Memory B cell (primary cell): ENCODE results near the gene MAPK14.
A peak's percentile ranks its signal among the peaks of the same experiment; 100 is the strongest.

ENCODE experiments used
- ATAC-seq: fragments of 150-1000 bp; cut with Tn5 transposase; 2 replicates; pipeline ENCODE4 v1.10.0; 2021; ENCODE audit warnings: low read depth, mild to moderate bottlenecking, moderate library complexity
- DNase-seq, 2 donors: peaks; one replicate each; pipeline ENCODE4 v3.0.0; 2022; ENCODE audit warnings: low spot score in 2 of 2
- H3K27ac Mint-ChIP-seq: one replicate; pipeline ENCODE4 v1.8.0; 2022; ENCODE audit warnings: mild to moderate bottlenecking, moderate library complexity, mixed read lengths
- H3K27me3 Mint-ChIP-seq: one replicate; pipeline ENCODE4 v1.8.0; 2022; ENCODE audit warnings: mixed read lengths
- H3K36me3 Mint-ChIP-seq: one replicate; pipeline ENCODE4 v1.8.0; 2022; ENCODE audit warnings: mild to moderate bottlenecking, mixed read lengths
- H3K4me1 Mint-ChIP-seq: one replicate; pipeline ENCODE4 v1.8.0; 2022; ENCODE audit warnings: mixed read lengths
- H3K4me3 Mint-ChIP-seq: one replicate; pipeline ENCODE4 v1.8.0; 2022; ENCODE audit warnings: mild to moderate bottlenecking, moderate library complexity, mixed read lengths
- H3K9me3 Mint-ChIP-seq: one replicate; pipeline ENCODE4 v1.8.0; 2022; ENCODE audit warnings: mixed read lengths

Gene MAPK14

GRCh38 chr6:36129941-36130666 is 102.5 kb downstream of the MAPK14 start, which contains the start of gene MAPK13:
Gene MAPK13, plus strand, starts transcription at chr6:36130513. Its CDS starts 70 bp downstream, at chr6:36130583.
- Mint-ChIP-seq H3K9me3 (no peaks in the 10 kb centered on the region), H3K4me3 (peak within 1 kb of the TSS; percentile 87), H3K36me3 (peaks cover 14% of the 10 kb centered on the region), H3K27me3 (no peaks in the 10 kb centered on the region), H3K4me1 (peaks cover 37% of the 10 kb centered on the region), H3K27ac (peak within 1 kb of the TSS; percentile 78)
- ATAC-seq: peak; percentile 69
- DNase-seq: no peak

GRCh38 chr6:36130667-36131510 is 103.3 kb downstream of the MAPK14 start:
- peak; percentile 42 for ATAC-seq
- H3K4me1 Mint-ChIP-seq: peaks cover 43% of the 10 kb centered on the region
- DNase-seq: no peak
- H3K27ac Mint-ChIP-seq: peak overlapping the region; percentile 2
- H3K9me3 Mint-ChIP-seq: no peaks in the 10 kb centered on the region
- H3K27me3 Mint-ChIP-seq: no peaks in the 10 kb centered on the region
- peaks cover 18% of the 10 kb centered on the region for H3K36me3 Mint-ChIP-seq
- peak overlapping the region; percentile 87 for H3K4me3 Mint-ChIP-seq

- Mint-ChIP-seq H3K36me3 (peaks cover 20% of the 10 kb centered on the region), H3K4me1 (peaks cover 47% of the 10 kb centered on the region), H3K4me3 (peak overlapping the region; percentile 87), H3K27me3 (no peaks in the 10 kb centered on the region), H3K9me3 (no peaks in the 10 kb centered on the region), H3K27ac (peak overlapping the region; percentile 2)
- DNase-seq: no peak
- ATAC-seq: peak; percentile 56
Measured at GRCh38 chr6:36131511-36132245, 104.1 kb downstream of the MAPK14 start.

GRCh38 chr6:36132246-36132895 is 104.8 kb downstream of the MAPK14 start:
- Mint-ChIP-seq H3K27ac (peak overlapping the region; percentile 2), H3K9me3 (no peaks in the 10 kb centered on the region), H3K4me1 (peaks cover 43% of the 10 kb centered on the region)

GRCh38 chr6:36133148-36133547 is 105.5 kb downstream of the MAPK14 start:
- H3K27me3 Mint-ChIP-seq: no peaks in the 10 kb centered on the region
- peak overlapping the region; percentile 2 for H3K27ac Mint-ChIP-seq
- peaks cover 20% of the 10 kb centered on the region for H3K36me3 Mint-ChIP-seq
- H3K9me3 Mint-ChIP-seq: no peaks in the 10 kb centered on the region
- DNase-seq (no peak), ATAC-seq (no peak)
- peaks cover 43% of the 10 kb centered on the region for H3K4me1 Mint-ChIP-seq
- H3K4me3 Mint-ChIP-seq: no peak overlapping the region

More at GRCh38 chr6:36132246-36132895, 104.8 kb downstream of the MAPK14 start:
- peak overlapping the region; percentile 87 for H3K4me3 Mint-ChIP-seq
- DNase-seq (no peak), ATAC-seq (no peak)
- no peaks in the 10 kb centered on the region for H3K27me3 Mint-ChIP-seq
- peaks cover 20% of the 10 kb centered on the region for H3K36me3 Mint-ChIP-seq

GRCh38 chr6:36133912-36134311 is 106.3 kb downstream of the MAPK14 start:
- H3K9me3 Mint-ChIP-seq: no peaks in the 10 kb centered on the region
- ATAC-seq (no peak), DNase-seq (no peak)
- H3K27ac Mint-ChIP-seq: peak overlapping the region; percentile 2
- H3K4me1 Mint-ChIP-seq: peaks cover 43% of the 10 kb centered on the region
- peaks cover 20% of the 10 kb centered on the region for H3K36me3 Mint-ChIP-seq
- no peaks in the 10 kb centered on the region for H3K27me3 Mint-ChIP-seq
- no peak overlapping the region for H3K4me3 Mint-ChIP-seq

GRCh38 chr6:36135053-36135731 is 107.6 kb downstream of the MAPK14 start:
- H3K4me1 Mint-ChIP-seq: peaks cover 38% of the 10 kb centered on the region
- peak overlapping the region; percentile 18 for H3K27ac Mint-ChIP-seq
- no peak overlapping the region for H3K4me3 Mint-ChIP-seq
- H3K36me3 Mint-ChIP-seq: peaks cover 28% of the 10 kb centered on the region
- no peaks in the 10 kb centered on the region for H3K27me3 Mint-ChIP-seq
- ATAC-seq: no peak
- no peak for DNase-seq
- H3K9me3 Mint-ChIP-seq: no peaks in the 10 kb centered on the region

GRCh38 chr6:36136034-36136433 is 108.4 kb downstream of the MAPK14 start:
- ATAC-seq (peak; percentile 51), DNase-seq (no peak)
- Mint-ChIP-seq H3K36me3 (peaks cover 29% of the 10 kb centered on the region), H3K27ac (peak overlapping the region; percentile 18), H3K4me3 (no peak overlapping the region), H3K4me1 (peaks cover 35% of the 10 kb centered on the region), H3K27me3 (no peaks in the 10 kb centered on the region), H3K9me3 (no peaks in the 10 kb centered on the region)

- H3K9me3 Mint-ChIP-seq: no peaks in the 10 kb centered on the region
- H3K27ac Mint-ChIP-seq: no peak overlapping the region
- peaks cover 30% of the 10 kb centered on the region for H3K36me3 Mint-ChIP-seq
- H3K4me3 Mint-ChIP-seq: no peak overlapping the region
- no peaks in the 10 kb centered on the region for H3K27me3 Mint-ChIP-seq
- H3K4me1 Mint-ChIP-seq: peaks cover 33% of the 10 kb centered on the region
- DNase-seq (no peak), ATAC-seq (no peak)
Measured at GRCh38 chr6:36136551-36136950, 108.9 kb downstream of the MAPK14 start.

GRCh38 chr6:36138667-36139066 is 111.1 kb downstream of the MAPK14 start:
- Mint-ChIP-seq H3K9me3 (no peaks in the 10 kb centered on the region), H3K4me1 (peaks cover 15% of the 10 kb centered on the region), H3K36me3 (peaks cover 20% of the 10 kb centered on the region), H3K27me3 (no peaks in the 10 kb centered on the region), H3K4me3 (no peak overlapping the region), H3K27ac (no peak overlapping the region)
- DNase-seq (no peak), ATAC-seq (no peak)

GRCh38 chr6:36139431-36139830 is 111.8 kb downstream of the MAPK14 start:
- DNase-seq: no peak
- ATAC-seq: no peak
- Mint-ChIP-seq H3K4me1 (peaks cover 12% of the 10 kb centered on the region), H3K36me3 (peaks cover 17% of the 10 kb centered on the region), H3K27me3 (no peaks in the 10 kb centered on the region), H3K27ac (no peak overlapping the region), H3K9me3 (no peaks in the 10 kb centered on the region), H3K4me3 (no peak overlapping the region)

GRCh38 chr6:36139991-36140710 is 112.5 kb downstream of the MAPK14 start:
- no peak for DNase-seq
- H3K36me3 Mint-ChIP-seq: peaks cover 15% of the 10 kb centered on the region
- H3K9me3 Mint-ChIP-seq: no peaks in the 10 kb centered on the region
- no peak overlapping the region for H3K27ac Mint-ChIP-seq
- no peaks in the 10 kb centered on the region for H3K27me3 Mint-ChIP-seq
- H3K4me1 Mint-ChIP-seq: peaks cover 10% of the 10 kb centered on the region
- no peak for ATAC-seq
- H3K4me3 Mint-ChIP-seq: no peak overlapping the region
